MM.1S (cell line): ENCODE measurements around the gene SLC38A8.

ENCODE experiments used
- EZH2phosphoT487 ChIP-seq: fragments of 300-600 bp; sonication (generic); IDR thresholded peaks from 2 replicates; pipeline ENCODE4 v1.6.1; 2018; ENCODE audit warnings: antibody characterized with exemption, low read length
- TF ChIP-seq, protein P1 (sequence below): fragments of 300-600 bp; sonication (generic); IDR thresholded peaks from 2 replicates; pipeline ENCODE4 v1.5.1; 2016; ENCODE audit warnings: antibody characterized with exemption, low read length, mixed read lengths

DNA sequence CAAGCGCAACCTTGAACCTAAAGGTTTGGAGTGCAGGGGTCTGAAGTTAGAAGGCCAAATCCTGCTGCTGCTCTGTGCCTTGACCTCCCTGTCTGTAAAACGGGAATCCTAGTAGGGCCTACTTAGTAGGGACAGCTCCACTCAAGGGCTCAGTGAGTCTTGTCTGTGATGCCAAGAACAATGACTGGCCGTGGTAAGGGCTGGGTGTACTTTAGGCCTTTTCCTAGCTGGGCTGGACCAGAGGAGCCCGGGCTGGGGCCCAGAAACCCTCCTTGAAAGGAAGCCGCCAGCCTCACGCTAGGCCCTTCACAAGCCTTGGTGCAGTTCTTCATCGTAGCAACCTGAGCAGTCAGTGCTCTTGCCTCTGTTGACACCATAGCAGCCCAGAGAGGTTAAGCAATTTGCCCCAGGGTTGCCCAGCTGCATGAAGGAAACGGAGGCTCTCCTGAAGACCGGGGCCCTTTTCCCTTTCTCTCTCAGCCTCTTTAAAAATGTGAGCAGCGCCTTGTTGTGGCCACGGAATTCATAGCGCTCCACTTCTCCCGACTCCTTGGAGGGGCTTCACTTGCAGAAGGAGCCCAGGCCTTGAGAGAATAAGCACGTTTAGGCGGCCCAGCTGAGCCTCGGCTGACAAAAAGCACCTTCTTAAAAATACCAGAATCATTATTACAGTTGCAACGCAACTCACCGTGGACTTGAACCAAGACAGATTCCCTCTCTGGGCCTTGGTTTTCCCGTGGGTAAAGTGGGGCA lies 70.2 kb downstream of the SLC38A8 start:
- TF ChIP-seq, protein P1, sequence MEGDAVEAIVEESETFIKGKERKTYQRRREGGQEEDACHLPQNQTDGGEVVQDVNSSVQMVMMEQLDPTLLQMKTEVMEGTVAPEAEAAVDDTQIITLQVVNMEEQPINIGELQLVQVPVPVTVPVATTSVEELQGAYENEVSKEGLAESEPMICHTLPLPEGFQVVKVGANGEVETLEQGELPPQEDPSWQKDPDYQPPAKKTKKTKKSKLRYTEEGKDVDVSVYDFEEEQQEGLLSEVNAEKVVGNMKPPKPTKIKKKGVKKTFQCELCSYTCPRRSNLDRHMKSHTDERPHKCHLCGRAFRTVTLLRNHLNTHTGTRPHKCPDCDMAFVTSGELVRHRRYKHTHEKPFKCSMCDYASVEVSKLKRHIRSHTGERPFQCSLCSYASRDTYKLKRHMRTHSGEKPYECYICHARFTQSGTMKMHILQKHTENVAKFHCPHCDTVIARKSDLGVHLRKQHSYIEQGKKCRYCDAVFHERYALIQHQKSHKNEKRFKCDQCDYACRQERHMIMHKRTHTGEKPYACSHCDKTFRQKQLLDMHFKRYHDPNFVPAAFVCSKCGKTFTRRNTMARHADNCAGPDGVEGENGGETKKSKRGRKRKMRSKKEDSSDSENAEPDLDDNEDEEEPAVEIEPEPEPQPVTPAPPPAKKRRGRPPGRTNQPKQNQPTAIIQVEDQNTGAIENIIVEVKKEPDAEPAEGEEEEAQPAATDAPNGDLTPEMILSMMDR = no peak
- no peak for TF ChIP-seq EZH2phosphoT487
